A549 (cell line): ENCODE results near the gene MED13L. TPM values are rescaled to one million over a fixed set of nuclear protein-coding genes. Genes with fewer than 3 reads are reported as not detected.

Source experiments
- ATAC-seq, 2 experiments: fragments of 200-7000 bp in 1 of 2; fragments of >200 bp in 1 of 2; cut with Nextera tagmentation in 1 of 2; cut with Tn5 transposase in 1 of 2; 3 replicates each; pipeline versions ENCODE4 v1.8.0 to v1.9.1; 2018 to 2020; ENCODE audit warnings: mild to moderate bottlenecking in 1 of 2, moderate library complexity in 1 of 2
- CTCF ChIA-PET: fragments of 300-600 bp; sonication (Branson Sonifier 250); formaldehyde crosslinking; extraction: SDS; loops from one replicate; lab custom pipeline; 2021; ENCODE audit warnings: antibody characterized with exemption, inconsistent platforms; lab: Yijun Ruan, JAX
- POLR2A ChIA-PET: fragments of 350-600 bp; formaldehyde crosslinking; extraction: SDS; loops from one replicate; lab custom pipeline; 2021; ENCODE audit warnings: antibody characterized with exemption, inconsistent platforms; lab: Yijun Ruan, JAX
- DNase-seq, 2 experiments: peaks; one replicate each; pipeline versions ENCODE4 v3.0.0 to v3.0.0-alpha.2; 2011 to 2016; ENCODE audit warnings: low read depth in 1 of 2, low spot score in 1 of 2
- FAIRE-seq: peaks from 2 replicates; lab custom pipeline; 2011; peaks lifted over from hg19 to GRCh38; lab: Jason Lieb, UNC
- H3K27ac ChIP-seq, 2 experiments: fragments of >200 bp; sonication (Bioruptor Twin); formaldehyde crosslinking; 3 replicates each; pipeline ENCODE4 v1.5.1; 2016 to 2017
- H3K4me1 ChIP-seq: fragments of >200 bp; sonication (Bioruptor Twin); formaldehyde crosslinking; 3 replicates; pipeline ENCODE4 v1.6.1; 2016
- H3K4me2 ChIP-seq: fragments of >200 bp; sonication (Bioruptor Twin); formaldehyde crosslinking; 3 replicates; pipeline ENCODE4 v1.6.1; 2016
- H3K4me3 ChIP-seq: fragments of >200 bp; sonication (Bioruptor Twin); formaldehyde crosslinking; 3 replicates; pipeline ENCODE4 v1.5.1; 2016
- H3K9me3 ChIP-seq: fragments of >200 bp; sonication (Bioruptor Twin); formaldehyde crosslinking; 3 replicates; pipeline ENCODE4 v1.6.1; 2016
- CEBPB ChIP-seq, 2 experiments: fragments of >200 bp in 1 of 2; sonication (Bioruptor Twin) in 1 of 2; formaldehyde crosslinking in 1 of 2; IDR thresholded peaks; 2 replicates each; pipeline ENCODE4 v1.6.1; 2012 to 2016
- CTCF ChIP-seq: fragments of >200 bp; sonication (Bioruptor Twin); formaldehyde crosslinking; IDR thresholded peaks from 3 replicates; pipeline ENCODE4 v1.5.1; 2016
- EHF ChIP-seq: fragments of 250-450 bp; sonication (Bioruptor Pico); IDR thresholded peaks from 2 replicates; pipeline ENCODE4 v1.5.0; 2020; ENCODE audit warnings: mild to moderate bottlenecking
- EP300 ChIP-seq, 2 experiments: fragments of >200 bp; sonication (Bioruptor Twin); formaldehyde crosslinking; IDR thresholded peaks; 2 replicates in 1 of 2; 3 replicates in 1 of 2; pipeline ENCODE4 v1.6.1; 2016 to 2017
- FOSL2 ChIP-seq, 2 experiments: fragments of 450-650 bp in 1 of 2; fragments of >200 bp in 1 of 2; sonication (Bioruptor Twin) in 1 of 2; formaldehyde crosslinking; IDR thresholded peaks; 2 replicates each; pipeline versions ENCODE4 v1.5.0 to v1.6.1; 2016 to 2020; ENCODE audit warnings: mild to moderate bottlenecking in 1 of 2, moderate library complexity in 1 of 2
- GATA3 ChIP-seq: IDR thresholded peaks from 2 replicates; pipeline ENCODE4 v1.6.1; 2012; ENCODE audit warnings: borderline replicate concordance
- HMGXB4 ChIP-seq: fragments of 250-450 bp; sonication (Bioruptor Pico); IDR thresholded peaks from 2 replicates; pipeline ENCODE4 v1.5.0; 2021; ENCODE audit warnings: mild to moderate bottlenecking, moderate library complexity, borderline replicate concordance
- HOXA7 ChIP-seq: fragments of 250-450 bp; sonication (Bioruptor Pico); IDR thresholded peaks from 2 replicates; pipeline ENCODE4 v1.5.0; 2020; ENCODE audit warnings: mild to moderate bottlenecking, moderate library complexity
- JUNB ChIP-seq: fragments of >200 bp; sonication (Bioruptor Twin); formaldehyde crosslinking; IDR thresholded peaks from 2 replicates; pipeline ENCODE4 v1.6.1; 2016
- KDM5A ChIP-seq: fragments of 200-600 bp; sonication (generic); IDR thresholded peaks from 2 replicates; pipeline ENCODE4 v1.6.1; 2016; ENCODE audit warnings: antibody characterized with exemption, mild to moderate bottlenecking
- MYC ChIP-seq: IDR thresholded peaks from 2 replicates; pipeline ENCODE4 v1.6.1; 2012; ENCODE audit warnings: mild to moderate bottlenecking, inconsistent platforms, low read length, improper control_type of control experiment, borderline replicate concordance
- NR3C1 ChIP-seq: fragments of >200 bp; sonication (Bioruptor Twin); formaldehyde crosslinking; IDR thresholded peaks from 3 replicates; pipeline ENCODE4 v1.6.1; 2017
- POLR2AphosphoS2 ChIP-seq: conservative IDR thresholded peaks from 2 replicates; pipeline ENCODE4 v1.6.1; 2012; ENCODE audit warnings: low read length, improper control_type of control experiment, inconsistent platforms
- RFX5 ChIP-seq: fragments of 450-650 bp; IDR thresholded peaks from 2 replicates; pipeline ENCODE4 v1.7.1; 2014; ENCODE audit warnings: antibody characterized with exemption, mild to moderate bottlenecking, moderate library complexity
- RNF2 ChIP-seq: fragments of 200-600 bp; sonication (generic); IDR thresholded peaks from 2 replicates; pipeline ENCODE4 v1.6.1; 2016; ENCODE audit warnings: low read depth, mild to moderate bottlenecking, antibody characterized with exemption, moderate library complexity, borderline replicate concordance
- TFCP2L1 ChIP-seq: fragments of 250-450 bp; sonication (Bioruptor Pico); IDR thresholded peaks from 2 replicates; pipeline ENCODE4 v1.5.0; 2021; ENCODE audit warnings: mild to moderate bottlenecking
- TP53 ChIP-seq: fragments of 250-450 bp; sonication (Bioruptor Pico); IDR thresholded peaks from 2 replicates; pipeline ENCODE4 v1.5.0; 2021; ENCODE audit warnings: mild to moderate bottlenecking, moderate library complexity
- ZSCAN20 ChIP-seq: fragments of 250-450 bp; sonication (Bioruptor Pico); IDR thresholded peaks from 2 replicates; pipeline ENCODE4 v1.8.0; 2022; ENCODE audit warnings: mild to moderate bottlenecking, moderate library complexity
- WGBS: methylation state at CpG from one replicate; pipeline ENCODE4 v1.1.6; 2017; ENCODE audit errors: missing lambda C conversion rate; 5-methylcytosine and 5-hydroxymethylcytosine counted together
- polyA plus RNA-seq, 4 experiments: library from polyadenylated mRNA; depleted of rRNA in 3 of 4; stranded (reverse); fragments of >200 nt; fragmentation: RNase III in 1 of 4; extraction: RNeasy Plus Mini Kit Qiagen cat#74134 plus additional on column Dnase treatment in 1 of 4; gene quantifications; 2 replicates in 3 of 4; 3 replicates in 1 of 4; pipeline ENCODE4 v1.2.3, GENCODE V29; 2011 to 2017
- TF ChIP-seq, protein P1 (sequence below): IDR thresholded peaks from 2 replicates; pipeline ENCODE4 v1.6.1; 2012; ENCODE audit warnings: low read depth, borderline replicate concordance
- TF ChIP-seq, protein P2 (sequence below): fragments of 450-650 bp; IDR thresholded peaks from 2 replicates; pipeline ENCODE4 v1.6.1; 2014; ENCODE audit warnings: antibody characterized with exemption

The MED13L gene
- polyA plus RNA-seq, 2 of the 4 experiments (the other 2 are of a cell fraction): 23.2 to 134 TPM

DNA sequence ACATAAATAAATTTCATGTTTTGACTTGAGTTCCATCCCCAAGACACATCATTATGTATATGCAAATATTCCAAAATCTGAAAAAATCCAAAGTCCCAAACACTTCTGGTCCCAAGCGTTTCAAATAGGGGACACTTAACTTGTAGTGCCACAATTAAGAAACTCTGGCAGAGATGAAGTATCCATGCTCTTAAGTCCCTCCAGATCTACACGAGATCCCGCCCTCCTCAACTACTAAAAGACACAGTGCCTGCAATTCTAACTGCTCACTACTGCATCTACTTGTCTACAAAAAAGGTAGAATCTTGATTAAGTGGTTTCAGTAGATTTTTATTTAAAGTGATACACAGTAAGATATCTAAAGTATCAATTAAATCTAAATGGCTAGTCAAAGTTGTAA, 97.0 kb downstream of the MED13L start:
- FAIRE-seq: no peak
- 89% methylated on average over 3 of the region's 3 CpGs for WGBS
- no peak for ATAC-seq
- no peak overlapping the region for H3K27ac ChIP-seq
- POLR2A ChIA-PET: no interaction called here
- TF ChIP-seq KDM5A: no peak
- no peak for TF ChIP-seq JUNB
- TF ChIP-seq, protein P1, sequence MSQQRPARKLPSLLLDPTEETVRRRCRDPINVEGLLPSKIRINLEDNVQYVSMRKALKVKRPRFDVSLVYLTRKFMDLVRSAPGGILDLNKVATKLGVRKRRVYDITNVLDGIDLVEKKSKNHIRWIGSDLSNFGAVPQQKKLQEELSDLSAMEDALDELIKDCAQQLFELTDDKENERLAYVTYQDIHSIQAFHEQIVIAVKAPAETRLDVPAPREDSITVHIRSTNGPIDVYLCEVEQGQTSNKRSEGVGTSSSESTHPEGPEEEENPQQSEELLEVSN: no peak
- no peak for TF ChIP-seq POLR2AphosphoS2
- no peak for TF ChIP-seq ZSCAN20 (CRISPR knock-in tag)
- TF ChIP-seq CTCF: no peak
- TF ChIP-seq HOXA7 (CRISPR knock-in tag): no peak
- no peak for TF ChIP-seq FOSL2 (IDR thresholded peaks at IDR 0.05)
- TF ChIP-seq FOSL2 (CRISPR knock-in tag; IDR thresholded peaks at IDR 0.05): no peak
- no peak for TF ChIP-seq MYC
- H3K4me3 ChIP-seq: no peak overlapping the region
- no peak for DNase-seq
- no peak overlapping the region for H3K4me2 ChIP-seq
- no peaks in the 10 kb centered on the region for H3K9me3 ChIP-seq
- CTCF ChIA-PET: no interaction called here
- H3K4me1 ChIP-seq: peaks cover 51% of the 10 kb centered on the region

DNA sequence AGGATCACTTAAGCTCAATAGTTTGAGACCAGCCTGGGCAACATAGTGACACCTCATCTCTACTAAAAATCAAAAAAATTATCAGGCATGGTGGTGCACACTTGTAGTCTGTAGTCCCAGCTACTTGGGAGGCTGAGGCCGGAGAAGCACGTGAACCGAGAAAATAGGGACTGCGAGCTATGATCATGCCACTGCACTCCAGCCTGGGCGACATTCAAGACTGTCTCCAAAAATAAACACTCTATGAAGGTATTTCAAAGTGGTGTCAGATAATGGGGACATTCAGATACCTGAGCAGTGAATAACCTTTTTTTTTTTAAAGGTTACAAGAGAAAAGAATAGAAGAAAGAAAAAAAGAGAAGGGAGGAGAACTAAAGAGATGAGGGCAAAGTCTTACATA, 98.1 kb downstream of the MED13L start:
- Histone ChIP-seq H3K4me1 (peaks cover 40% of the 10 kb centered on the region), H3K9me3 (no peaks in the 10 kb centered on the region), H3K4me3 (no peak overlapping the region), H3K4me2 (no peak overlapping the region), H3K27ac (no peak overlapping the region)
- ATAC-seq: no peak
- TF ChIP-seq CEBPB (IDR thresholded peaks at IDR 0.05): no peak
- no peak for TF ChIP-seq RNF2
- no peak for TF ChIP-seq CTCF
- no peak for TF ChIP-seq RFX5
- no peak for TF ChIP-seq TFCP2L1 (CRISPR knock-in tag)
- no peak for TF ChIP-seq EHF
- TF ChIP-seq GATA3: no peak
- TF ChIP-seq KDM5A: no peak
- TF ChIP-seq NR3C1: no peak
- DNase-seq: no peak
- CTCF ChIA-PET: interaction anchor here (0.9 kb wide), 1 partner anchor 85 kb away, joined by 3 read pairs; no protein-coding TSS in a partner anchor
- WGBS: 96% methylated on average over 5 of the region's 5 CpGs
- POLR2A ChIA-PET: no interaction called here
- no peak for FAIRE-seq

DNA sequence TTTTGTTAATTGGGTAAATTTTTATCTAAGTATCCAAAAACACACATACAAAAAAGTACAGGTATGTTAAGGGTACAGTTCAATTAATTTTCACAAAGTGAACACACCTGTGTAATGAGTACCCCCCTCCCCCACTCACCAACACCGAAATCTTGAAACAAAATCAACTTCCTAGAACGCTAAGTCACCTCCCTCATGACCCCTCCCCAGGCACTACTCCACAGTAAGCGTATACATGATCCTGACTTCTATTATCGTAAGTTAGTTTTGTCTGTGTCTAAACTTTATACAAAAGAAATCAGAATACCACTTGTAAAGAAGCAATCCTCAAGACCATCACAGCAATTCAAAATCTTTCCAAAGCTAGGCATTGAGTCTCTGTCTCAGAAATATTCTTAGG, 100.5 kb downstream of the MED13L start:
- no peak overlapping the region for H3K4me3 ChIP-seq
- H3K4me1 ChIP-seq: peaks cover 37% of the 10 kb centered on the region
- ChIA-PET CTCF (interaction anchor here (0.7 to 3.4 kb wide), 4 partner anchors 10 to 532 kb away, joined by 3 to 9 read pairs (median 5); no protein-coding TSS in a partner anchor), POLR2A (no interaction called here)
- WGBS: 93% methylated on average over 4 of the region's 4 CpGs
- ATAC-seq: no peak
- TF ChIP-seq, protein P2, sequence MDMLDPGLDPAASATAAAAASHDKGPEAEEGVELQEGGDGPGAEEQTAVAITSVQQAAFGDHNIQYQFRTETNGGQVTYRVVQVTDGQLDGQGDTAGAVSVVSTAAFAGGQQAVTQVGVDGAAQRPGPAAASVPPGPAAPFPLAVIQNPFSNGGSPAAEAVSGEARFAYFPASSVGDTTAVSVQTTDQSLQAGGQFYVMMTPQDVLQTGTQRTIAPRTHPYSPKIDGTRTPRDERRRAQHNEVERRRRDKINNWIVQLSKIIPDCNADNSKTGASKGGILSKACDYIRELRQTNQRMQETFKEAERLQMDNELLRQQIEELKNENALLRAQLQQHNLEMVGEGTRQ: no peak
- TF ChIP-seq KDM5A (no peak), EHF (no peak), CTCF (no peak), HMGXB4 (CRISPR knock-in tag) (no peak), MYC (no peak), TP53 (CRISPR knock-in tag) (no peak), EP300 (IDR thresholded peaks at IDR 0.05) (no peak)
- no peak overlapping the region for H3K4me2 ChIP-seq
- H3K27ac ChIP-seq: no peak overlapping the region
- FAIRE-seq: no peak
- no peaks in the 10 kb centered on the region for H3K9me3 ChIP-seq
- DNase-seq: no peak
